Transverse colon (tissue), 4 donors: ENCODE data around the gene PKD1. TPM values are rescaled to one million over a fixed set of nuclear protein-coding genes. Genes with fewer than 3 reads are reported as not detected.

Experiments used
- DNase-seq: peaks from one replicate; pipeline ENCODE4 v3.0.0-alpha.2; 2019
- H3K27ac ChIP-seq, 4 donors: fragments of 200-600 bp; sonication (generic); 2 replicates each; pipeline ENCODE4 v1.5.1; 2016 to 2018; ENCODE audit warnings: inconsistent platforms in 4 of 4
- H3K27me3 ChIP-seq: fragments of 200-600 bp; sonication (generic); 2 replicates; pipeline ENCODE4 v1.5.1; 2017; ENCODE audit warnings: inconsistent platforms
- H3K36me3 ChIP-seq, 4 donors: fragments of 200-600 bp; sonication (generic); 2 replicates each; pipeline ENCODE4 v1.5.1; 2017 to 2019; ENCODE audit warnings: inconsistent platforms in 4 of 4
- H3K4me1 ChIP-seq, 4 donors: fragments of 200-600 bp; sonication (generic); 2 replicates each; pipeline ENCODE4 v1.5.1; 2017 to 2020; ENCODE audit warnings: inconsistent platforms in 4 of 4
- H3K4me3 ChIP-seq, 4 donors: fragments of 200-600 bp; sonication (generic); 1 replicate in 1 of 4; 2 replicates in 3 of 4; pipeline versions ENCODE4 v1.5.1 to v1.6.1; 2017 to 2019; ENCODE audit warnings: inconsistent platforms in 4 of 4
- H3K9me3 ChIP-seq, 2 donors: fragments of 200-600 bp; sonication (generic); 2 replicates each; pipeline ENCODE4 v1.5.1; 2017 to 2019; ENCODE audit warnings: inconsistent platforms in 2 of 2
- EP300 ChIP-seq: sonication (generic); formaldehyde crosslinking; IDR thresholded peaks from one replicate; pipeline ENCODE4 v1.6.1; 2017; ENCODE audit warnings: antibody characterized with exemption, low read depth
- POLR2A ChIP-seq: fragments of 450-650 bp; IDR thresholded peaks from one replicate; pipeline ENCODE4 v1.6.1; 2016; ENCODE audit warnings: antibody characterized with exemption, mild to moderate bottlenecking, moderate library complexity
- POLR2AphosphoS5 ChIP-seq, 3 donors: sonication (generic); formaldehyde crosslinking; IDR thresholded peaks; one replicate each; pipeline ENCODE4 v1.6.1; 2016; ENCODE audit warnings: antibody characterized with exemption in 3 of 3
- WGBS, 2 donors: methylation state at CpG; one replicate each; pipeline ENCODE4 v1.1.5; 2018; ENCODE audit warnings: low coverage in 1 of 2; 5-methylcytosine and 5-hydroxymethylcytosine counted together
- in situ Hi-C, 4 donors: fragments of 200-750 bp; cut with MboI; loops; one replicate each; pipeline versions ENCODE4 v1.15.0 to v1.15.1; 2017; ENCODE audit warnings: low sequenced_read_pairs in 3 of 4, low pct_ligation_motif_present in 1 of 4, low pct_unique_long_range_greater_than_20kb in 1 of 4
- intact Hi-C: fragments of 100-400 bp; cut with DNase I; formaldehyde crosslinking; loops from one replicate; pipeline ENCODE4 v1.15.1; 2023; ENCODE audit warnings: low total_unique reads
- total RNA-seq, 4 donors: library from RNA; depleted of rRNA; stranded (reverse); fragments of >200 nt; gene quantifications; one replicate each; pipeline ENCODE4 v1.1.0, GENCODE V29; 2016
- TF ChIP-seq, protein P1 (sequence below), 5 experiments: fragments of 200-600 bp in 3 of 5; fragments of 450-650 bp in 2 of 5; sonication (generic) in 3 of 5; IDR thresholded peaks; 1 replicate in 2 of 5; 2 replicates in 3 of 5; pipeline ENCODE4 v1.5.1; 2016 to 2017; ENCODE audit warnings: antibody characterized with exemption in 5 of 5, inconsistent platforms in 3 of 5, mild to moderate bottlenecking in 2 of 5, moderate library complexity in 1 of 5

Gene PKD1
- total RNA-seq, 4 donors from 2014 or later, result 131 to 1,015 (median 289) TPM

DNA sequence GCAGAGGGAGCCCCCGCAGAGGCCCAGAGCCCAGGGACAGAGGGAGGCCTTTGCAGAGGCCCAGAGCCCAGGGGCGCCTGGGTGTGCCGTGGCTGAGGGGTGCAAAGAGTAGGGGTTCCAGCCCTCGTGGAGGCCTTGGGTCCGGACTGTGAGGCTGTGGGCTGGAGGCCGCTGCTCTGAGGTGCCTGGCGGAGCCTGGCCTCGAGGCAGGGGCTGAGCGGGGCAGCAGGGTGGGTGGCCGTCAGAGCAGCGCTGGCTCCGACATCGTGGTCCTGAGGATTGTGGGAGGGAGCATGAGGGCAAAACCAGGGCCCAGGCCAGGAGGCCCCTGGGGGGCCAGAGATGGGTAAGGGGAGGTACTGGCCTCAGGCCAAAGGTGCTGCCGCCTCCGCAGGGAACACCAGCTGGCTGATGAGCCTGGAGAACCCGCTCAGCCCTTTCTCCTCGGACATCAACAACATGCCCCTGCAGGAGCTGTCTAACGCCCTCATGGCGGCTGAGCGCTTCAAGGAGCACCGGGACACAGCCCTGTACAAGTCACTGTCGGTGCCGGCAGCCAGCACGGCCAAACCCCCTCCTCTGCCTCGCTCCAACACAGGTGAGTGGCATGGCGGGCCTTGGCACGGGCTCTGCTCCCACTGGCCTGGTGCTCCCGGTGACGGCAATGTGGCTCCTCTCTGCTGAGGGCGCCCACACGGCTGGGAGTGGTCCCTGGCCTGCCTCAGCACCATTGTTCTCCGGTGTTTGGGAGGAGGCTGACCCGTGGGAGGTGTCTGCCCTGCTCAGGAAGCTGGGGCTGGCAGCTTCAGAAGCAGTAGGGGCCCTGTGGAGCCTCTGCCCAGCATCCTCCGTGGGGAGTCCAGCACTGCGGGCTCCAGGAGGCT lies 54.3 kb downstream of the PKD1 start:
- Histone ChIP-seq H3K27me3 (no peaks in the 10 kb centered on the region), H3K36me3 (peaks cover 0 to 8% (median 4%) of the 10 kb centered on the region in 4 donors), H3K4me1 (peaks cover 0 to 18% (median 9%) of the 10 kb centered on the region in 4 donors), H3K27ac (peak overlapping the region in 3 of 4 donors; percentile 7 to 60 (median 58)), H3K9me3 (no peaks in the 10 kb centered on the region), H3K4me3 (no peak overlapping the region)
- DNase-seq, result no peak
- intact Hi-C loops, result no loop called here
- in situ Hi-C loops, result no loop called here
- no peak for TF ChIP-seq EP300
- TF ChIP-seq, protein P1, sequence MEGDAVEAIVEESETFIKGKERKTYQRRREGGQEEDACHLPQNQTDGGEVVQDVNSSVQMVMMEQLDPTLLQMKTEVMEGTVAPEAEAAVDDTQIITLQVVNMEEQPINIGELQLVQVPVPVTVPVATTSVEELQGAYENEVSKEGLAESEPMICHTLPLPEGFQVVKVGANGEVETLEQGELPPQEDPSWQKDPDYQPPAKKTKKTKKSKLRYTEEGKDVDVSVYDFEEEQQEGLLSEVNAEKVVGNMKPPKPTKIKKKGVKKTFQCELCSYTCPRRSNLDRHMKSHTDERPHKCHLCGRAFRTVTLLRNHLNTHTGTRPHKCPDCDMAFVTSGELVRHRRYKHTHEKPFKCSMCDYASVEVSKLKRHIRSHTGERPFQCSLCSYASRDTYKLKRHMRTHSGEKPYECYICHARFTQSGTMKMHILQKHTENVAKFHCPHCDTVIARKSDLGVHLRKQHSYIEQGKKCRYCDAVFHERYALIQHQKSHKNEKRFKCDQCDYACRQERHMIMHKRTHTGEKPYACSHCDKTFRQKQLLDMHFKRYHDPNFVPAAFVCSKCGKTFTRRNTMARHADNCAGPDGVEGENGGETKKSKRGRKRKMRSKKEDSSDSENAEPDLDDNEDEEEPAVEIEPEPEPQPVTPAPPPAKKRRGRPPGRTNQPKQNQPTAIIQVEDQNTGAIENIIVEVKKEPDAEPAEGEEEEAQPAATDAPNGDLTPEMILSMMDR (IDR thresholded peaks at IDR 0.05), result no peak
- no peak for TF ChIP-seq POLR2A
- TF ChIP-seq POLR2AphosphoS5 (IDR thresholded peaks at IDR 0.05), result no peak
- WGBS, 2 donors, result 86 to 92% methylated on average over 7 to 34 of the region's 35 CpGs

DNA sequence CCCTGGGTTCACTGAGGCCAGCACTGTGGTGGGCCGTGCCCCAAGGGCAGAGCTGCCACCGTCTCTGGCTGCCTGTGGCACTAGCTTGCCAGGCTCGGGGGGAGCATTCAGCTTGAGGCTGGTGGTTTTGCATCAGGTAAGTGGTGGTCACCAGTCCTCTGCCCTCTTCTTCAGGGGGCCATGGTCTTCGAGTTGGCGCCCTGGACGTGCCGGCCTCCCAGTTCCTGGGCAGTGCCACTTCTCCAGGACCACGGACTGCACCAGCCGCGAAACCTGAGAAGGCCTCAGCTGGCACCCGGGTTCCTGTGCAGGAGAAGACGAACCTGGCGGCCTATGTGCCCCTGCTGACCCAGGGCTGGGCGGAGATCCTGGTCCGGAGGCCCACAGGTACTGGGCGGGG lies 55.7 kb downstream of the PKD1 start:
- H3K9me3 ChIP-seq, result no peaks in the 10 kb centered on the region
- peaks cover 0 to 8% (median 4%) of the 10 kb centered on the region in 4 donors for H3K36me3 ChIP-seq
- TF ChIP-seq POLR2A (no peak), POLR2AphosphoS5 (IDR thresholded peaks at IDR 0.05) (no peak), EP300 (no peak)
- TF ChIP-seq, protein P1 (IDR thresholded peaks at IDR 0.05), result no peak
- intact Hi-C loops, result no loop called here
- H3K27me3 ChIP-seq, result no peaks in the 10 kb centered on the region
- in situ Hi-C loops, result no loop called here
- H3K27ac ChIP-seq, result no peak overlapping the region
- H3K4me3 ChIP-seq, result no peak overlapping the region
- 96% methylated on average over 16 of the region's 16 CpGs; no CpG with 5 or more reads in 1 of the 2 donors for WGBS, 2 donors
- H3K4me1 ChIP-seq, result peaks cover 0 to 18% (median 9%) of the 10 kb centered on the region in 4 donors
- DNase-seq, result no peak

DNA sequence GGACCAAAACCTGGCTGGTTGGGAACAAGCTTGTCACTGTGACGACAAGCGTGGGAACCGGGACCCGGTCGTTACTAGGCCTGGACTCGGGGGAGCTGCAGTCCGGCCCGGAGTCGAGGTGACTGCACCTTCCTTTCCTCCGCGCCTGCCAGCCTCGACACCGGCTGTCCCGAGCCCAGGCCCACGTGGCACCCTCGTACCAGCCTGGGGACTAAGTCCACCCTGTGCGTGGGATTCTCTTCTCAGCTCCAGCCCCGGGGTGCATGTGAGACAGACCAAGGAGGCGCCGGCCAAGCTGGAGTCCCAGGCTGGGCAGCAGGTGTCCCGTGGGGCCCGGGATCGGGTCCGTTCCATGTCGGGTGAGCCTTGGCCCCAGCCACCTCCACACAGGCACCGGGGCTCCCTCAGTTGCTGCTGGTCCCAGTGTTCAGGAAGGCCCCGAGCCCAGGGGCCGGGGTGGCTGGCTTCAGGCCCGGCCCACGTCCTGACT lies 56.3 kb downstream of the PKD1 start:
- Histone ChIP-seq H3K36me3 (peaks cover 0 to 8% (median 4%) of the 10 kb centered on the region in 4 donors), H3K9me3 (no peaks in the 10 kb centered on the region), H3K27me3 (no peaks in the 10 kb centered on the region), H3K27ac (no peak overlapping the region), H3K4me1 (peaks cover 0 to 18% (median 9%) of the 10 kb centered on the region in 4 donors), H3K4me3 (no peak overlapping the region)
- TF ChIP-seq POLR2A (no peak), EP300 (no peak), POLR2AphosphoS5 (IDR thresholded peaks at IDR 0.05) (no peak)
- TF ChIP-seq, protein P1 (IDR thresholded peaks at IDR 0.05), result no peak
- 96% methylated on average over 24 of the region's 30 CpGs; no CpG with 5 or more reads in 1 of the 2 donors for WGBS, 2 donors
- in situ Hi-C loops (no loop called here), intact Hi-C loops (no loop called here)
- no peak for DNase-seq

DNA sequence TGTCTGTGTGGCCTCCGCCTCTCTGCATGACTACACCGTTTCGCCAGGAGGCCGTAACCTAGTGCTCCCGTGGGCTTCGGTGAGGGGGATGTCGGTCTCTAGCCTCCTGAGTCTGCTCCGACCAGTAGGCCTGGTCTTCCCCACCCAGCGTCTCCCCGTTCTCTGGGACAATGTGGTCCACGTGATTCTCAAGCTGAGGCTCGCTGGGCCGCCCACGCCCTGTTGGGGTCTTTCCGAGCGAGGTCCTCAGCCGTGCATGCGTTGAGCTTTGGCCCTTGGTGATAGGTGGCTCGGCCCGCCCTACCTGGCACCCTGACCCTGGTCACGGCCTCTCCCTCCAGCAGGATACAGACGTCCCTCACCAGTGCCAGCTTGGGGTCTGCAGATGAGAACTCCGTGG lies 57.0 kb downstream of the PKD1 start:
- no peak overlapping the region for H3K27ac ChIP-seq
- intact Hi-C loops, result no loop called here
- H3K27me3 ChIP-seq, result no peaks in the 10 kb centered on the region
- peaks cover 0 to 11% (median 4%) of the 10 kb centered on the region in 4 donors for H3K36me3 ChIP-seq
- 94 to 100% methylated on average over 1 to 19 of the region's 23 CpGs for WGBS, 2 donors
- in situ Hi-C loops, result no loop called here
- H3K9me3 ChIP-seq, result no peaks in the 10 kb centered on the region
- peaks cover 0 to 18% (median 9%) of the 10 kb centered on the region in 4 donors for H3K4me1 ChIP-seq
- TF ChIP-seq, protein P1 (IDR thresholded peaks at IDR 0.05), result no peak
- TF ChIP-seq POLR2AphosphoS5 (IDR thresholded peaks at IDR 0.05), result no peak
- no peak overlapping the region for H3K4me3 ChIP-seq
- DNase-seq, result no peak
